HG03139 (cell line): ENCODE data around the gene ABCA13.
"Not testable (repeated sequence)": the region's sequence is repeated elsewhere in the genome, so short reads cannot be mapped to it uniquely, and the experiment has no call there.

Experiments
- ATAC-seq: cut with Tn5 transposase; IDR thresholded peaks from one replicate; pipeline ENCODE4 v1.9.1; 2021; ENCODE audit not compliant: unreplicated experiment

Gene ABCA13

GRCh38 chr7:48171202-48171601 lies at the start of gene ABCA13:
Gene ABCA13, plus strand, starts transcription at chr7:48171458. Its CDS starts 26 bp downstream, at chr7:48171484.
- ATAC-seq: no peak

- no peak for ATAC-seq
Observed at GRCh38 chr7:48126037-48126436, 45.2 kb upstream of the ABCA13 start.

- no peak for ATAC-seq
Observed at GRCh38 chr7:48130658-48131108, 40.6 kb upstream of the ABCA13 start.

- ATAC-seq: no peak
Observed at GRCh38 chr7:48132792-48133191, 38.5 kb upstream of the ABCA13 start.

GRCh38 chr7:48139459-48139858 lies 31.8 kb upstream of the ABCA13 start:
- ATAC-seq: no peak

- ATAC-seq: no peak
Observed at GRCh38 chr7:48140001-48140681, 31.1 kb upstream of the ABCA13 start.

GRCh38 chr7:48141521-48141920 lies 29.7 kb upstream of the ABCA13 start:
- ATAC-seq: no peak

GRCh38 chr7:48144291-48144768 lies 26.9 kb upstream of the ABCA13 start:
- ATAC-seq: no peak

- no peak for ATAC-seq
Observed at GRCh38 chr7:48147078-48147591, 24.1 kb upstream of the ABCA13 start.

- ATAC-seq: not testable (repeated sequence)
Observed at GRCh38 chr7:48147690-48148089, 23.6 kb upstream of the ABCA13 start.

- ATAC-seq: no peak
Observed at GRCh38 chr7:48148311-48148710, 22.9 kb upstream of the ABCA13 start.

- no peak for ATAC-seq
Observed at GRCh38 chr7:48149058-48149457, 22.2 kb upstream of the ABCA13 start.

GRCh38 chr7:48150086-48150485 lies 21.2 kb upstream of the ABCA13 start:
- ATAC-seq: no peak

- no peak for ATAC-seq
Observed at GRCh38 chr7:48154792-48155413, 16.4 kb upstream of the ABCA13 start.

GRCh38 chr7:48158404-48158803 lies 12.9 kb upstream of the ABCA13 start:
- no peak for ATAC-seq

- no peak for ATAC-seq
Observed at GRCh38 chr7:48161407-48162125, 9.7 kb upstream of the ABCA13 start.

- no peak for ATAC-seq
Observed at GRCh38 chr7:48165157-48165556, 6.1 kb upstream of the ABCA13 start.

- no peak for ATAC-seq
Observed at GRCh38 chr7:48168159-48168558, 3.1 kb upstream of the ABCA13 start.

GRCh38 chr7:48170506-48170905 lies 752 bp upstream of the ABCA13 start:
- no peak for ATAC-seq

- ATAC-seq: no peak
Observed at GRCh38 chr7:48173313-48173712, 2.1 kb downstream of the ABCA13 start.

GRCh38 chr7:48173756-48174382 lies 2.6 kb downstream of the ABCA13 start:
- no peak for ATAC-seq
